Spinal cord (tissue), 10 donors: ENCODE results near the gene ADAM23. TPM values are rescaled to one million over a fixed set of nuclear protein-coding genes. Genes with fewer than 3 reads are reported as not detected.

Experiments used
- DNase-seq, 6 donors: peaks; one replicate each; pipeline versions ENCODE4 v3.0.0 to v3.0.0-alpha.2; 2013 to 2015; ENCODE audit warnings: low spot score in 6 of 6, low read depth in 4 of 6
- H3K27ac ChIP-seq: one replicate; pipeline ENCODE4 v1.5.1; 2013; ENCODE audit warnings: low read depth, low read length, control low read depth
- H3K27me3 ChIP-seq: one replicate; pipeline ENCODE4 v1.6.1; 2013; ENCODE audit warnings: low read length; ENCODE audit not compliant: control insufficient read depth, insufficient read depth
- H3K36me3 ChIP-seq: one replicate; pipeline ENCODE4 v1.6.1; 2013; ENCODE audit warnings: low read length; ENCODE audit not compliant: control insufficient read depth, insufficient read depth
- H3K4me1 ChIP-seq: one replicate; pipeline ENCODE4 v1.6.1; 2013; ENCODE audit warnings: low read length; ENCODE audit not compliant: control insufficient read depth, insufficient read depth
- H3K4me3 ChIP-seq: one replicate; pipeline ENCODE4 v1.5.1; 2013; ENCODE audit warnings: low read depth, low read length, control low read depth
- H3K9me3 ChIP-seq: one replicate; pipeline ENCODE4 v1.6.1; 2013; ENCODE audit warnings: low read length; ENCODE audit not compliant: control insufficient read depth, insufficient read depth
- WGBS: methylation state at CpG from one replicate; pipeline ENCODE4 v1.1.5; 2013; ENCODE audit warnings: missing lambda C conversion rate; ENCODE audit not compliant: insufficient coverage; 5-methylcytosine and 5-hydroxymethylcytosine counted together
- polyA plus RNA-seq, 2 donors: library from polyadenylated mRNA; unstranded; fragments of 120-200 nt; gene quantifications; one replicate each; pipeline ENCODE4 v1.2.1, GENCODE V29; 2013; ENCODE audit not compliant: insufficient read length in 2 of 2
- total RNA-seq, 2 donors: library from RNA; depleted of rRNA in 1 of 2; stranded (reverse); fragments of 120-200 nt in 1 of 2; fragments of >200 nt in 1 of 2; gene quantifications; one replicate each; pipeline versions ENCODE4 v1.2.3 to v1.2.4, GENCODE V29; 2013 to 2014
- donor health status: healthy.

The ADAM23 gene
- total and polyA plus RNA-seq, 4 donors: 15.7 to 54.3 (median 51.3) TPM

DNA sequence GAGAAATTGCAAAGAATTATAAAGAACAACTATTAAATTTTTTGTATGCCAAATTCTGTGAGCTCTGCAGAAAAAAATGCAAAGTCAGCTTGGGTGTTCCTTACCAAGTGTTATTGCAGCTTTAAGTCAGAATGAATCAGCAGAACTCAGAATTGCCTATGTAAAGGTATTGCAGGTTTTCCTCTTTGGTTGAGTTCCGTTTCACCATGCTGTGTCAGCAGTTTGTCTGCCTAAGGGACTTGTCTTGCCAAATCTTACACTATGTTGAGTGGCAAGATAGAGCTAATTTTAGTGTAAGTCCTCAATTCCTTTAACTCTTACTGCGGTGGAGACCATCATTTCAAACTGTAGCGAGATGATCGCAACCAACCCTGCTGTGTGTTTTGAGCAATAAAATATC is 38.8 kb downstream of the ADAM23 start:
- Histone ChIP-seq H3K4me1 (no peaks in the 10 kb centered on the region), H3K36me3 (no peaks in the 10 kb centered on the region), H3K4me3 (no peak overlapping the region), H3K27me3 (no peaks in the 10 kb centered on the region), H3K9me3 (no peaks in the 10 kb centered on the region), H3K27ac (no peak overlapping the region)
- peak in 1 of 6 donors; percentile 3 for DNase-seq
- WGBS: no CpG with 5 or more reads among the region's 4 CpGs

DNA sequence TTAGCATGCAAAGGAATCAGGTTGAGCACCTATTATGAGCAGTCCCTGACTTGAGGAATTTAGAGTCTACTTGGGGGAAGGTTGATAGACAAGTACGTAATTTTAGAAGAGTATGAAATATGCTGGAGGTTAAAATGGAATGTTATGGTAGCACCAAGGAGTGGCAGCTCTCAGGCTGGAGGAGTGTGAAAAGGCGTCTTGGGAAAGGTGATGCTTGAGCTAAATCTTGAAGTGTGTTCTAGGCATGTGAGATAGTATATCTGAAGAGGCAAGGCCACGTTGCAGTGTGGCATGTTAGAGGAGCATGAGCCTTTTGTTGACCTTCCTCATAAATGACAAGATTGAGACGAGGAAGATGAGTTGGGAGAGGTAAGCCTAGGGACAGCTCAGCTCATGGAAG is 39.3 kb downstream of the ADAM23 start:
- Histone ChIP-seq H3K27ac (no peak overlapping the region), H3K9me3 (no peaks in the 10 kb centered on the region), H3K4me1 (no peaks in the 10 kb centered on the region), H3K36me3 (no peaks in the 10 kb centered on the region), H3K4me3 (no peak overlapping the region), H3K27me3 (no peaks in the 10 kb centered on the region)
- DNase-seq: no peak
- WGBS: 96% methylated on average over 4 of the region's 4 CpGs

DNA sequence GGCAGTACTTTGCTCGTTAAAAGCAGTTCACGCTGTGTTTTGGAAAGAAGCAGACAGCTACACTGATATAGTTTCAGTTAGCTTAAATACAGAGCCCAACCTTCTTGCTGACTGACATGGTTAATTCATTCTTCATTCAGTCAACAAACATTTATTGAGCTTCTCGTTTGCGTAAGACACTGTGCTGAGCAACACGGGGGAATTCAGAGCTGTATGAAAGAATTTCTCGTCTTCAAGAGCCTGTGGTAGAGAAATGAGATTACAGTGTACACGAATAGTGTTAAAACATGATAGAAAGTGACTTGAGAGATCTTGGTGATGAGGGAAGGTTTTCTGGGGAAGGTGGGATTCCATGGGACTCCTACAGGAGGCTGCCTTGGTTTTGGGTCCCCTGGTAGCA is 44.7 kb downstream of the ADAM23 start:
- DNase-seq: no peak
- H3K4me1 ChIP-seq: no peaks in the 10 kb centered on the region
- H3K36me3 ChIP-seq: no peaks in the 10 kb centered on the region
- H3K27me3 ChIP-seq: no peaks in the 10 kb centered on the region
- WGBS: 81% methylated on average over 5 of the region's 7 CpGs
- no peaks in the 10 kb centered on the region for H3K9me3 ChIP-seq
- no peak overlapping the region for H3K27ac ChIP-seq
- no peak overlapping the region for H3K4me3 ChIP-seq

DNA sequence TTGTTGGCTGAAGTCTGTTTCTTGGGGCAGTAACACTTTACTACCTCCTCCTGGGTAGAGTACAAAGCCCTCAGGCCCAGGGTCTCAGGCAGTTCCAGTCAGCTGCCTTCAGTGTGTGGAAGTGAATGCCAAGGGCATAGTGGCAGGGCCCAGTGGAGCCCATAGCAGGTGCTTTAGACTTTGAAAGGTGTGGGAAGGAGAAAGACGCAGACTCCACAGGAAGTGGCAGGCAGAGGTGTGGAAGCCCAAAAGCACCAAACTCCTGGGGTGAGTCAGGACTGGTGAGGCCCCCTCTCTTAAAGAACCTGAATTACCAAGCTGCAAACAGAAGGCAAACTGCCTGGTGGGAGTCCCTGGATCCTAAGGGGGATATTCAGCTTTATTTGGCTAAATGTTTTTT is 45.3 kb downstream of the ADAM23 start:
- Histone ChIP-seq H3K4me1 (no peaks in the 10 kb centered on the region), H3K36me3 (no peaks in the 10 kb centered on the region), H3K27me3 (no peaks in the 10 kb centered on the region), H3K9me3 (no peaks in the 10 kb centered on the region), H3K27ac (no peak overlapping the region), H3K4me3 (no peak overlapping the region)
- no peak for DNase-seq
- 86% methylated on average over 1 of the region's 1 CpG for WGBS

DNA sequence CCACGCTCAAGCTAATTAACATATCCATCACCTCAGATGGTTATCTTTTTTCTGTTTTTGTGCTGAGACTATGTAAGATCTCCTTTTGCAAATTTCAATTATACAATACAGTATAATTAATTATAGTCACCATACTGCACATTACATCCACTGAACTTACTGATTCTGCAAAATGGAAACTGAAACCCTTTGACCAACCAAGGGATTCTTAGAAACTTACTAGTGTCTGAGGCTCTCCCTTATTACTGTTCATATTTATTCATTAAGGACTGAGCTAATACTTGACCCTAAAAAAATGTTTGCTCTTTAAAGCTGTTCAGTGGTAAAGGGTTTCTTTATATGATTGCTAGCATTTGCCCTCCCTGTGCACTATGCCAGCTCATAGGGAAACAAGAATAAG is 50.7 kb downstream of the ADAM23 start:
- WGBS: no CpG with 5 or more reads among the region's 1 CpG
- no peak for DNase-seq
- Histone ChIP-seq H3K27ac (no peak overlapping the region), H3K36me3 (no peaks in the 10 kb centered on the region), H3K4me3 (no peak overlapping the region), H3K27me3 (no peaks in the 10 kb centered on the region), H3K9me3 (no peaks in the 10 kb centered on the region), H3K4me1 (no peaks in the 10 kb centered on the region)

DNA sequence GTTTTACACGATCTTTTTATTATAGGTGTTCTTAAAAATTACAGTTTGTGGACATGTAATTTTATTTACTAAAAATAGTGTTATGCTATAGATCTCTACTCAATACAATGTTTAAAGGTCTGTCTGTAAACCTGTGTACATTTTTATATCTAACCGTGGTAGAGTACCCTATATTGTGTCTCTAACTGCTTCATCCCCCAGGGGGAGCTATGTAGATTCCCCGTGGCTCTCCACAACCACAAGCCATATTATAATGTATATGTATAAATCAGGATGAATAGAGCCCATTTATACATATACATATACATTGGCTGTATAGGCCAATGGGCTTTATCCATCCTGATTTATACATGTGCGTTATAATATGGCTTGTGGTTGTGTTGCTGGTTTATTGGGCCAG is 59.4 kb downstream of the ADAM23 start:
- H3K27ac ChIP-seq: no peak overlapping the region
- H3K27me3 ChIP-seq: no peaks in the 10 kb centered on the region
- H3K4me3 ChIP-seq: no peak overlapping the region
- no peaks in the 10 kb centered on the region for H3K9me3 ChIP-seq
- 100% methylated on average over 1 of the region's 4 CpGs for whole genome bisulfite sequencing
- H3K4me1 ChIP-seq: no peaks in the 10 kb centered on the region
- H3K36me3 ChIP-seq: no peaks in the 10 kb centered on the region
- no peak for DNase-seq

DNA sequence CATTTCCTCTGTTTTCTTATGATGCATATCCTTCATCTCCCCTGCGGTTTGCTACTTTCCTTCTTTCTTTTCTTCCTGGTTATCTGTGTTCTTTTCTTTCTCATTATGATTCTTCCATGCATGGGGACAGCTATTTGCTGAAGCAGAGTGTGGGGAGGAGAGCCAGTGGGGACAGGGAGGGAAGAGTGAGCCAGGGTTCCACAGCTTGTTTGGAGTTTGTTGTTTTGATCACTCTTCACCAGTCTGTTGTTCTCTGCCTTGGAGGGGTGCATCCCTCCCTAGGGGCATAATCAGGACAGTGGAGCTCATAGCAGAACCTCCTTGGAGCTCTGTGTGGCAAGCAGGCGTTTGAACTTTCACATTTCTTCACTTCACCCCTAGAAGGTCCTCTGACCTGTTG is 68.0 kb downstream of the ADAM23 start:
- Histone ChIP-seq H3K4me3 (no peak overlapping the region), H3K9me3 (no peaks in the 10 kb centered on the region), H3K4me1 (no peaks in the 10 kb centered on the region), H3K27ac (no peak overlapping the region), H3K27me3 (no peaks in the 10 kb centered on the region), H3K36me3 (no peaks in the 10 kb centered on the region)
- no CpG with 5 or more reads among the region's 2 CpGs for WGBS
- no peak for DNase-seq

DNA sequence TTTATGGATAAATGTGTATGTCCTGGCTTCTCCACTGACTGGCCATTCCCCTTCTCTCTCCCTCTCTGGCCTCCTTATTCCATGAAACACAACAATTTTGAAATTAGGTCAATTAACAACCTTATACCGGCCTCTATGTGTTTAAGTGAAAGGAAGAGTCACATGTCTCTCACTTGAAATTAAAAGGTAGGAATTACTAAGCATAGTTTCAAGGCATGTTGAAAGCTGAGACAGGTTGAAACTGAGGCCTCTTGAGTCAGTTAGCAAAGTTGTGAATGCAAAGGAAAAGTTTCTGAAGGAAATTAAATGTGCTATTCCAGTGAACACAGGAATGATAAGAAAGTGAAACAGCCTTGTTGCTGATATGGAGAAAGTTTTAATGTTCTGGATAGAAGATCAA is 69.7 kb downstream of the ADAM23 start:
- Histone ChIP-seq H3K36me3 (no peaks in the 10 kb centered on the region), H3K4me3 (no peak overlapping the region), H3K27ac (no peak overlapping the region), H3K4me1 (no peaks in the 10 kb centered on the region), H3K9me3 (no peaks in the 10 kb centered on the region), H3K27me3 (no peaks in the 10 kb centered on the region)
- no peak for DNase-seq
- WGBS: 100% methylated on average over 1 of the region's 1 CpG

DNA sequence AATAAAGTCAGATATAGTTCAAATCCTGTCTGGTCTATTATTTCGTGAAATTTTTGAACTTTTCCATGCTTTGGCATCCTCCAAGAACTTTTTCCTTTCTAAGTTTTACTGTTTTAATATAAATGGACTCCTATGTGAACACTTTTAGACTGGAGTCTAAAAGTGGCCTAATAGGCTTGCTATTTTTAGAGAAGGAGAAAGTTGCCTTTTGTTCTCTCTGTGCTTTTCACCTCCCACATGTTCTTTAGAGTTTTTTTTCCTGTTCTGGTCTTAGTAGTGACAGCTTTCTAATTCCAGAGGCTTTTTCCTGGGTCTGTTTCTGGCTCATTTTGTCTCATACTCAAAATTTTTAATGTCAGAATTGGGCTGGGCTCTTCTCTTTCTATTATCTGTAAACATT is 72.2 kb downstream of the ADAM23 start:
- H3K27ac ChIP-seq: no peak overlapping the region
- DNase-seq: no peak
- H3K27me3 ChIP-seq: no peaks in the 10 kb centered on the region
- no peaks in the 10 kb centered on the region for H3K4me1 ChIP-seq
- no peaks in the 10 kb centered on the region for H3K9me3 ChIP-seq
- no peaks in the 10 kb centered on the region for H3K36me3 ChIP-seq
- no CpG with 5 or more reads among the region's 1 CpG for WGBS
- no peak overlapping the region for H3K4me3 ChIP-seq

DNA sequence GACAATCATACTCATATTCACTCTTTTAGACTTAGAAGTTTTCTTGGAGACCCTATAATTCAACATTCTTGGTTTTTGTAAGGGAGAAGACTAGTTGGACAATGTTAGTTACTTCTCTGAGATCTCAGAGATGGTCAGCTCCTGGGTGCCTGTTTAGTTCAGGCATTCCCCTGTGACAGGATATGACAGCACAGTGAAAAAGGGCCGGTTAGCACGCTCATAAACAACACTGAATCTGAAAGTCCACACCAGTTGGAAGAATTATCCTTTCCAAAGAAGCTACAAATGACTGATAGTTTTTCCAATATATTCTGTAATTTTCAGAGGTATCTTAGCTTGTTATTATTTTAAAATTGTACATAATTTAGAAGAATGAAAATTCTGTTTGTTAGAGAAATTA is 75.7 kb downstream of the ADAM23 start:
- DNase-seq: no peak
- H3K27ac ChIP-seq: no peak overlapping the region
- no peaks in the 10 kb centered on the region for H3K27me3 ChIP-seq
- WGBS: no CpG with 5 or more reads among the region's 2 CpGs
- no peak overlapping the region for H3K4me3 ChIP-seq
- no peaks in the 10 kb centered on the region for H3K9me3 ChIP-seq
- H3K4me1 ChIP-seq: no peaks in the 10 kb centered on the region
- no peaks in the 10 kb centered on the region for H3K36me3 ChIP-seq
